Measurements from ENCODE around the gene TTC21A.
"Not testable (repeated sequence)": the region's sequence is repeated elsewhere in the genome, so short reads cannot be mapped to it uniquely, and the experiment has no call there.

TTC21A gene

GRCh38 chr3:39107388-39108199 is at the start of gene TTC21A, which contains the start of gene GORASP1:
TTC21A (plus strand) TSS chr3:39107680; CDS start chr3:39107838, 158 bp downstream.
GORASP1 (minus strand) TSS chr3:39107627; CDS start chr3:39107541, 86 bp downstream.
- peak; percentile 86 for DNase-seq

- not testable (repeated sequence) for DNase-seq
Observed at GRCh38 chr3:39061228-39061627, 46.3 kb upstream of the TTC21A start.

- no peak for DNase-seq
Observed at GRCh38 chr3:39062180-39062579, 45.3 kb upstream of the TTC21A start.

- no peak for DNase-seq
Observed at GRCh38 chr3:39063143-39063542, 44.3 kb upstream of the TTC21A start.

- DNase-seq: no peak
Observed at GRCh38 chr3:39064646-39065045, 42.8 kb upstream of the TTC21A start.

- DNase-seq: no peak
Observed at GRCh38 chr3:39065197-39065596, 42.3 kb upstream of the TTC21A start.

DNA sequence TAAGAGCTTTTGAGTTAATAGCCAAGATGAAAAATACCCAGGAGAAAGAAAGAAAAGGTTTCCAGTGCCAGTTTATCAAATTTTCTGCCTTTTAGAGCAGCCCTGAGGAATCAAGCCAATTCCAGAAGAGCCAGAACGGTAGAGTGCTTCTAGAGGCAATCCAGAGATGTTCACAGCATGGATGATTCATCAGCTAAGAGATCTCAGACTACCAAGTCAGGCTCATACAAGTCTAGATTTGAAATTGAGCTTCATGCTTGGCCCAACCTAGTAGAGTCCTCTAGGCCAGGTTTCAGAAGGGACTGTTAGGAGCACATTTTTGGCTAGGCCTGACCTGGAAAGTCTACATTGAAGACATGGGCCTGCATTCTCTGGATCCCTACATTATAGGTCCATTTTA is 40.2 kb upstream of the TTC21A start:
- no peak for DNase-seq

GRCh38 chr3:39068556-39068955 is 38.9 kb upstream of the TTC21A start:
- DNase-seq: no peak

GRCh38 chr3:39075910-39076309 is 31.6 kb upstream of the TTC21A start:
- DNase-seq: no peak

DNA sequence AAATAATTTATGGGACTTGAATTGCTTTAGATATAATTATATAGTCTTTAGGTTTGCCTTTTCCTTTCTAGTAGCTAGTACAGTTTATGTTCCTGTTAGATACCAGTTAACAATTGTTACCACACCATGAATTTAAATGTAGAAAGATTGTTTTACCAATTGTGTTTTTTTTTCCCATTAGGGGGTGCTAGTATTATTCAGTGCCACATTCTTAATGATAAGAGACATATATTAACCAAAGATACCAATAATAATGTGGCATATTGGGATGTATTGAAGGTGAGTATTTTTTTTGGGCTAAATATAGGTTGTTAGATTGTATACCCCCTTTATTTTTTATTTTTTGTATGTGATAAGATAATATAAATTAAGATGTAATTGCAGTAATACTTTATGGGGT is 27.9 kb upstream of the TTC21A start:
- no peak for DNase-seq

GRCh38 chr3:39080026-39080425 is 27.5 kb upstream of the TTC21A start:
- no peak for DNase-seq

GRCh38 chr3:39082666-39083313 is 24.7 kb upstream of the TTC21A start:
- no peak for DNase-seq

- DNase-seq: no peak
Observed at GRCh38 chr3:39086144-39086543, 21.3 kb upstream of the TTC21A start.

DNA sequence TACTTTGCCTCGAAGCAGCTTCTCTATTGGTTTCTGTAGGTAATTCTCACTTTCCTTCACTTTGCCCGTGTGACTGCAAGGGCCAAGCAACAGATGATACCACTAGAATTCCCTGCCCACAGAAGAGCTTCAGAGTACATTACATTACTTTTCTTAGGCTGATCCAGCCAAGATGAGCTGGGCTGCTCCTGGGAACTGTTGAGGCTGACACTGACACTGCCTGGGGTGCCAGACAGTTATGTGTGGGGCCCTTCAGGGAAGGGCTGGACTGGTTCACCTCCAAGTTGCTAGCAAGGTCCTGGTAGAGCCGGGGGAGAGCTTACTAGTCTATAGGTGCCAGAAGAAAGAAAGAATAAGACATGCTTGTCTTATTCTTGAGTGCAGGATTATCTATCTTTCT is 19.0 kb upstream of the TTC21A start:
- DNase-seq: no peak

GRCh38 chr3:39088889-39089288 is 18.6 kb upstream of the TTC21A start:
- DNase-seq: no peak

- no peak for DNase-seq
Observed at GRCh38 chr3:39090922-39091321, 16.6 kb upstream of the TTC21A start.

GRCh38 chr3:39094851-39095677 is 12.4 kb upstream of the TTC21A start:
- DNase-seq: no peak

DNA sequence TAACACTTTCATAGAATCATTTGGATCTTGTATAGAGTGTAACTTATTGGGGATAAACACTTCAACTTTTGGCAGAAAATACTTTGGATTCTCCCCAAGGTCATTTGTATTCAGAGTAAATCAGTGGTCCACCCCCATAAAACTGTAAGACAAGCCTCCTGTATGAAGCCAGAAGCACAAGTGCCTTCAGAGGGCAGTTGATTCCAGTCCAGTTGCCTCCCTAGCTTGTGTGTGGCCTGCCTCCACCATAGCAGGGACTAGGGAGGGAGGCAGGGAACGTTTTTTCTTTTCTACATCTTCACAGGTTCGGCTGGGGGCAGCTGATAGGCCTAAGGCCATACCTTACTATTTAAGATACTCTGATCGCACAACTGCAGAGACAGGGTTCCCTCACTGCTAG is 11.7 kb upstream of the TTC21A start:
- no peak for DNase-seq

- no peak for DNase-seq
Observed at GRCh38 chr3:39096775-39097174, 10.7 kb upstream of the TTC21A start.

DNA sequence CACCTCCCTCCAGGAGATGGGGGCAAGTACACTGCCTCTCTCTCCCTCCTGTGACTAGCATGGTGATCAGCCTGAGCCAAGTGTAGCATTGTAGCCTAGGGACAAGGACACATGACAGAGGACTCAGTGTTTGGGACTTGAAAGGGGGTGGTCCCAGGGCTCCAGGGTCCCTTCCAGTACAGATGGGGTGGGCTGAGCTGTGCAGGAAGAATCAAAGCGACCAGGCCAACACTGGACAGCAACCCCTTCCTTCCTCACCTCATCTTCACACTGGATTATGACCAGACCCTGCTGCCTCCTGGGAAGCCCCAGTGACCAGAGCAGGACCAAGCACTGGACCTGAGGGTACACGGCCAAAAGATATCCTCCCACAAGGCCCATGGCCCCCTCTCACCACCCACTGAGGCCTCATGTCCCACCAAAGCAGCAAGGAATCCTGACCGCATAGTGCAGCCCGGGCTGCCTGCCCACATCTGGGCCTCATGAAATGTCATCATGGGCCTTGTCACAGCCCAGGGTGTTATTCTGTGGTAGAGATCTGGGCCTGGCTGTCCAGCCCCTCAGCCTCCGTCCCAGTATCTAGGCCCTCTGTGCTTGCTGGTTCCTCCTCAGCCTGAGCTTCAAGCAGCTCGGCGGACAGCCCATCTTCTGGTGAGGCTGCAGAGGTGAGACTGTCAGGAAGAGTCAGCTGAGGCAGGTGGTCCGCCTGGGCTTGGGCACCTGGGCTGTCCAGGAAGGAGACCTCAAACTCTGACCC is 9.6 kb upstream of the TTC21A start:
- DNase-seq: no peak

DNA sequence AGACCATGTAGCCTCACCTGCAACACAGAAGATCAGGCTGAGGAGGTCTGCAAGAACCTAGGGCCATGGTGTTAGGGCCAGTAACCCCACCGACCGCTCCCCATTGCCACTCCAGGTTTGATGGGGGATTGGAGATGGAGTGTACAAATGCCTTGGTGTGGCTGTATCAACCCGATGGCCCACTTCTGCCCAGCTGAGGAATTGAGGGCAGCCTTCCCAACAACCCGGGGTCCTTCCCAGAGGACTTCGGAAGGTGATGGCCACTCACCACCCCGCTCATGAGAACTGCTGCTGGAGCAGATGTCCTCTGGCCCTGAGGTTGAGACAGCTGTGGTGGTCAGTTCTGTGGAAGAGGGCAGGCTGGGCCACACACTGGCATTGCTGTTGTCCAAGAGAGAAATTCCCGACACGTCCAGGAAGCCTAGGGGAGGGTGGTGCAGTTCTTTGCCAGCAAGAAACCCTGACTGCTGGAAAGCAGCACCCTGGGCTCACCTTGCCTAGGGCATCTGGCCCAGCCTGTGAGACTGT is 8.9 kb upstream of the TTC21A start:
- no peak for DNase-seq

DNA sequence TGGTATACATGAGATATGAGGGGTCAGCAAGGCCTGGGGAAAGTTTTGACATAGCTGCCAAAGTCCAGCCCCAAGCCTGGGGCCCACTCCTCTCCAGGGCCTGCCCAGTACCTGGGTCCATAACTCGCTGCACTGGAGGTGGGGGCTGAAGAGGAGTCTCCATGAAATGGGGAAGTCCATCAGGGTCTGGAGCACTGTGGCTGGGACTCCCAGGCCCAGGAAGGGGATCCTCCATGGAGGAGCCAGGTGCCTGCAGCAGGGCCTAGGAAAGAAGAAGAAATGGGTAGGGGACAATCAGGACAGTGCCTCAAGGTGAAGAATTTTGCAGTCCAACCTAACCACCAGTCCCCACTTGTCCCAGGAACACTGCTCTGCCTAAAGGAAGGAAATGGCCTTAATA is 8.2 kb upstream of the TTC21A start:
- DNase-seq: no peak
